CD4-positive, alpha-beta T cell treated with Interleukin-17A for 1 hour (primary cell): ENCODE measurements around the gene SCNN1A.

Experiments used
- DNase-seq: peaks from one replicate; pipeline ENCODE4 v3.0.0-alpha.2; 2020

The SCNN1A gene

GRCh38 chr12:6315704-6316597 is 59.4 kb downstream of the SCNN1A start:
- DNase-seq, result no peak

GRCh38 chr12:6315184-6315583 is 60.2 kb downstream of the SCNN1A start:
- no peak for DNase-seq

- no peak for DNase-seq
Measured at GRCh38 chr12:6314776-6315175, 60.6 kb downstream of the SCNN1A start.

- no peak for DNase-seq
Measured at GRCh38 chr12:6313326-6313940, 61.9 kb downstream of the SCNN1A start.

GRCh38 chr12:6312529-6313325 is 62.6 kb downstream of the SCNN1A start:
- no peak for DNase-seq

- no peak for DNase-seq
Measured at GRCh38 chr12:6311822-6312528, 63.4 kb downstream of the SCNN1A start.

- no peak for DNase-seq
Measured at GRCh38 chr12:6310771-6311610, 64.4 kb downstream of the SCNN1A start.

GRCh38 chr12:6307529-6307928 is 67.8 kb downstream of the SCNN1A start:
- no peak for DNase-seq

GRCh38 chr12:6306599-6307220 is 68.7 kb downstream of the SCNN1A start:
- no peak for DNase-seq

GRCh38 chr12:6306151-6306550 is 69.2 kb downstream of the SCNN1A start:
- DNase-seq, result no peak

GRCh38 chr12:6303071-6303470 is 72.3 kb downstream of the SCNN1A start:
- no peak for DNase-seq

GRCh38 chr12:6302621-6303020 is 72.7 kb downstream of the SCNN1A start:
- no peak for DNase-seq

- no peak for DNase-seq
Measured at GRCh38 chr12:6301721-6302120, 73.6 kb downstream of the SCNN1A start.

- DNase-seq, result no peak
Measured at GRCh38 chr12:6297170-6297569, 78.2 kb downstream of the SCNN1A start.
